GF-D8 (cell line): Measurements from ENCODE around the gene SPDYE1.

Experiments
- DNase-seq: peaks from one replicate; lab custom pipeline; 2025; lab: John Stamatoyannopoulos, UW

SPDYE1 gene

GRCh38 chr7:44044315-44045225 is 46.9 kb downstream of the SPDYE1 start, which contains the start of gene DBNL:
Gene DBNL (plus strand): TSS chr7:44044702. CDS start chr7:44044738, 36 bp downstream.
- DNase-seq = peak; percentile 71

GRCh38 chr7:44045226-44046014 is 47.7 kb downstream of the SPDYE1 start:
- DNase-seq = no peak

- DNase-seq = peak; percentile 99
These were observed 48.8 kb downstream of the SPDYE1 start for GRCh38 chr7:44046321-44047061.

- DNase-seq = no peak
These were observed 50.5 kb downstream of the SPDYE1 start for GRCh38 chr7:44048031-44048795.

- DNase-seq = no peak
These were observed 52.6 kb downstream of the SPDYE1 start for GRCh38 chr7:44050121-44050914.

- DNase-seq = peak; percentile 11
These were observed 53.3 kb downstream of the SPDYE1 start for GRCh38 chr7:44050915-44051560.

- no peak for DNase-seq
These were observed 54.0 kb downstream of the SPDYE1 start for GRCh38 chr7:44051611-44052220.

GRCh38 chr7:44052771-44053365 is 55.2 kb downstream of the SPDYE1 start:
- no peak for DNase-seq

- DNase-seq = no peak
These were observed 59.0 kb downstream of the SPDYE1 start for GRCh38 chr7:44056681-44057080.

- no peak for DNase-seq
These were observed 59.6 kb downstream of the SPDYE1 start for GRCh38 chr7:44057181-44057848.

GRCh38 chr7:44057849-44058758 is 60.4 kb downstream of the SPDYE1 start:
- no peak for DNase-seq

- no peak for DNase-seq
These were observed 61.1 kb downstream of the SPDYE1 start for GRCh38 chr7:44058759-44059218.

- DNase-seq = no peak
These were observed 61.8 kb downstream of the SPDYE1 start for GRCh38 chr7:44059219-44060090.
